T-helper 1 cell treated with Interleukin-12 subunit alpha and Interleukin-12 subunit beta and Interleukin-4 antibody, amounts not matched to agents 30 μg/mL and 1 μg/mL, for 36 hours (primary cell): ENCODE data around the gene TCF21.
"Not testable (repeated sequence)": the region's sequence is repeated elsewhere in the genome, so short reads cannot be mapped to it uniquely, and the experiment has no call there.

Experiments used
- H3K27ac Mint-ChIP-seq: one replicate; pipeline ENCODE4 v1.8.0; 2021; ENCODE audit warnings: mild to moderate bottlenecking, mixed read lengths
- H3K27me3 Mint-ChIP-seq: one replicate; pipeline ENCODE4 v1.8.0; 2021; ENCODE audit warnings: low read depth, mixed read lengths
- H3K36me3 Mint-ChIP-seq: one replicate; pipeline ENCODE4 v1.8.0; 2021; ENCODE audit warnings: low read depth, mixed read lengths
- H3K4me1 Mint-ChIP-seq: one replicate; pipeline ENCODE4 v1.8.0; 2021; ENCODE audit warnings: low read depth, mixed read lengths
- H3K4me3 Mint-ChIP-seq: one replicate; pipeline ENCODE4 v1.8.0; 2021; ENCODE audit warnings: mild to moderate bottlenecking, moderate library complexity, mixed read lengths
- H3K9me3 Mint-ChIP-seq: one replicate; pipeline ENCODE4 v1.8.0; 2021; ENCODE audit warnings: mixed read lengths

Gene TCF21

DNA sequence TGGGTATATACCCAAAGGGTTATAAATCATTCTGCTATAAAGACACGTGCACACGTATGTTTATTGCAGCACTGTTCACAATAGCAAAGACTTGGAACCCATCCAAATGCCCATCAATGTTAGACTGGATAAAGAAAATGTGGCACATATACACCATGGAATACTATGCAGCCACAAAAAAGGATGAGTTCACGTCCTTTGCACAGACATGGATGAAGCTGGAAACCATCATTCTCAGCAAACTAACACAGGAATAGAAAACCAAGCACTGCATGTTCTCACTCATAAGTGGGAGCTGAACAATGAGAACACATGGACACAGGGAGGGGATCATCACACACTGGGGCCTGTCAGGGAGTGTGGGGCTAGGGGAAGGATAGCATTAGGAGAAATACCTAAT is 47.4 kb downstream of the TCF21 start:
- not testable (repeated sequence) for H3K4me1 Mint-ChIP-seq, H3K36me3 Mint-ChIP-seq, H3K4me3 Mint-ChIP-seq, H3K27ac Mint-ChIP-seq
- peaks cover 59% of the 10 kb centered on the region for H3K27me3 Mint-ChIP-seq
- H3K9me3 Mint-ChIP-seq, result peaks cover 22% of the 10 kb centered on the region

DNA sequence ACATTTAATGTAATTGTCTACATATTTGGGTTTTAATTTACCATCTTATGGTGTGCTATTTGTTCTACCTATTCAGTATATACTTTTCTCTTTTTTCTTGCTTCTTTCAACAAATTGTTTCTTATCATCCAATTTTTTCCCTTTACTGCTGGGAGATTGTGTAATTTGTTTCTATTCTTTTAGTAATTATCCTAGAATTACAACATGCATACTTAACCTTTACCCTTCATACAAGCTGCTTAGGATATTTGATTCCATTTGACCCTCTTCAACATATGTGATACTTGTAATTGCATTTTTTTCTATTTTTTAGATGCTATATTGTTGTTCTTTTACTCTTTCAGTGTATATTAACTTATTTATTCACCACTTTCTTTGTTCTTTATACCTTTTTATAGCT is 49.0 kb downstream of the TCF21 start:
- H3K9me3 Mint-ChIP-seq, result peaks cover 20% of the 10 kb centered on the region
- peaks cover 51% of the 10 kb centered on the region for H3K27me3 Mint-ChIP-seq

DNA sequence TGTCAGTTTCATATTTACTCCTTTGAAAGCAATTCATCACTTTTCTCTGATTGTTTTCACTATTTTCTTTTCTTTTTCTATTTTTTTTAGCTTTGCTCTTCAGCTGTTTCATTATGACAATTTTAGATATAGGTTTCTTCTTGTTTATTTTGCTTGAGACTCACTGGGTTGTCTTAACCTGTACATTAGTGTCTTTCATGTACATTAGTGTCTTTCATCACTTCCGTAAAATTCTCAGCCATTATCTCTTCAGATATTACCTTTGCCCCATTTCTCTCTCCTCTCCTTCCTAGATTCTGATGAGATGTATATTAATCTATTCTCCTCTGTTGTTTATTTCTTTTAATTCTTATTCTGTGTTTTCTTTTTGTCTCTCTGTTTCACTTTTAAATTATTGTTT is 49.6 kb downstream of the TCF21 start:
- H3K27ac Mint-ChIP-seq, result no peak overlapping the region
- H3K36me3 Mint-ChIP-seq, result no peaks in the 10 kb centered on the region
- H3K4me3 Mint-ChIP-seq, result no peak overlapping the region
- H3K4me1 Mint-ChIP-seq, result peaks cover 3% of the 10 kb centered on the region
- H3K9me3 Mint-ChIP-seq, result peaks cover 13% of the 10 kb centered on the region
- peaks cover 46% of the 10 kb centered on the region for H3K27me3 Mint-ChIP-seq

More for the DNA sequence above, 49.0 kb downstream of the TCF21 start:
- H3K4me1 Mint-ChIP-seq, result peaks cover 3% of the 10 kb centered on the region
- no peak overlapping the region for H3K4me3 Mint-ChIP-seq
- H3K27ac Mint-ChIP-seq, result no peak overlapping the region
- no peaks in the 10 kb centered on the region for H3K36me3 Mint-ChIP-seq

DNA sequence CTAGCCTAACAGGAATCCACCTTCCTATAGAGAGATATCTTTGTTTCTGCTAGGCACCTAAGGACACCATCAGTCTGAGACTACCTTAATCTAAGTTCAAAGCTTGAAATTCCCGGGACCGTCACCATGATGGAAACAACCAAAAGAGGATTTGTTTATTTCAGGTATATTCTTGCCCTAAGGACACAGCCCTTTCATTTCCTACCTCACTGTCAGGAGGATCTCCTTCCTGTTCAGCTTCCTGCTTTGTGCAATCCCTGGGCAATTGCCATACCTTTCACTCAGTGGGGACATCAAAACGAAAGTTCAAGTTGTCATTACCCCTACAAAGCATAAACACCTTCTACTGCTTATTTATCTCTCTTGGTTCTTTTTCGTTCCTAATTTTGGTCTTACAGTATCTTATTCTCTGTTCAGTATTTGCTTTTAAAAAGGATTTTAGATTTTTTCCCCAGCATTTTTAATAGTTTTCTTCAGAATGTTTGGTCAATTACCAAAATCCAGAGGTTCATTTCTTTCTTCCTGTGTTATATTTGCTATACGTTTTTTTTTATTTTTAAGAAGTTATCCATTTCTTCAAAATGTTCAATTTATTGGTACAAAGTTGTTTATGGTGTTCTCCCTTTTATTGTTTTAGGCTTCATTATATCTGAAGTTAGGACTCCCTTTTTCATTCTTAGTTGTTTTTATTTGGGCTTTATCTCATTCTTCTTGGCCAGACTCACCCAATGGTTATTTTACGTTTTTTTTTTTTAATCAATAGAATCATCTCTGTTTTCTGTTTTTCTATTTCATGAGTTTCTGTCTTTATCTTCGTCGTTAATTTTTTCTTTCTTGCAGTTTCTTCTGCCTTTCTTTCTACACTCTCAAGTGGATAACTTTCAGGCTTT is 51.1 kb downstream of the TCF21 start:
- H3K4me3 Mint-ChIP-seq, result no peak overlapping the region
- peaks cover 3% of the 10 kb centered on the region for H3K4me1 Mint-ChIP-seq
- no peak overlapping the region for H3K27ac Mint-ChIP-seq
- no peaks in the 10 kb centered on the region for H3K9me3 Mint-ChIP-seq
- no peaks in the 10 kb centered on the region for H3K36me3 Mint-ChIP-seq
- H3K27me3 Mint-ChIP-seq, result peaks cover 37% of the 10 kb centered on the region
